MM.1S (cell line): ENCODE results near the gene EXOC3.

Experiments used
- CTCF ChIP-seq: fragments of 300-600 bp; sonication (generic); IDR thresholded peaks from 2 replicates; pipeline ENCODE4 v1.5.1; 2016; ENCODE audit warnings: antibody characterized with exemption, low read length, mixed read lengths
- EZH2 ChIP-seq: fragments of 300-600 bp; sonication (generic); optimal IDR thresholded peaks from 2 replicates; pipeline ENCODE3; 2017; ENCODE audit warnings: low read depth, mild to moderate bottlenecking, antibody characterized with exemption, low read length, mixed read lengths
- EZH2phosphoT487 ChIP-seq: fragments of 300-600 bp; sonication (generic); IDR thresholded peaks from 2 replicates; pipeline ENCODE4 v1.6.1; 2018; ENCODE audit warnings: antibody characterized with exemption, low read length

DNA sequence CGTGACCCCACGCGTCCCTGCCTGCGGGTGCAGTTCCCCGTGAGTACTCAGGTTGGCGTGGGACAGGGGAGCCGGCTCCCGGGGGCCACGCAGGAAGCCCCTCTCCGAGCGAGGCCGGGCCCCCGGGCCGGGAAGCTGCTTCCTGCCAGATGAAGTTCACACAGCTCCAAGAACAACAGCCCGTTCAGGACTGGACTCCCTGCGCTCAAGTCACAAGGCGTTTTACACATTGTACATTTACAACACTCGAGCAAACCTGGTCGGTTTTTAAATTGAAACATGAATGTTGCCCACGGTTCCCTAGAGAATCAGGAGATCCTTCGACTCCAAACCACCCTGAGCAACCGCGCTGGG is 58.8 kb downstream of the EXOC3 start:
- TF ChIP-seq CTCF (no peak), EZH2phosphoT487 (no peak), EZH2 (no peak)
